H9 (cell line): ENCODE measurements around the gene SUPT3H. TPM values are rescaled to one million over a fixed set of nuclear protein-coding genes. Genes with fewer than 3 reads are reported as not detected.

Experiments
- DNase-seq: peaks from one replicate; pipeline ENCODE4 v3.0.0-alpha.2; 2017
- H2AFZ ChIP-seq: one replicate; pipeline ENCODE4 v1.6.1; 2013; ENCODE audit warnings: mild to moderate bottlenecking, low read length, control low read depth, moderate library complexity
- H2AK5ac ChIP-seq: 2 replicates; pipeline ENCODE4 v1.6.1; 2013; ENCODE audit warnings: low read length, control low read depth, mixed read lengths; ENCODE audit not compliant: insufficient read length
- H2BK120ac ChIP-seq: one replicate; pipeline ENCODE4 v1.6.1; 2013; ENCODE audit warnings: low read depth, mild to moderate bottlenecking, low read length, control low read depth, inconsistent platforms; ENCODE audit not compliant: poor library complexity, severe bottlenecking
- H2BK12ac ChIP-seq: 2 replicates; pipeline ENCODE4 v1.6.1; 2013; ENCODE audit warnings: low read length, control low read depth, mixed read lengths, low read depth; ENCODE audit not compliant: insufficient read length
- H2BK15ac ChIP-seq: 2 replicates; pipeline ENCODE4 v1.6.1; 2013; ENCODE audit warnings: low read depth, low read length, control low read depth
- H2BK20ac ChIP-seq: one replicate; pipeline ENCODE4 v1.6.1; 2013; ENCODE audit warnings: low read depth, mild to moderate bottlenecking, low read length, control low read depth, inconsistent platforms; ENCODE audit not compliant: poor library complexity, severe bottlenecking
- H2BK5ac ChIP-seq: 2 replicates; pipeline ENCODE4 v1.6.1; 2013; ENCODE audit warnings: low read length, control low read depth, mixed read lengths; ENCODE audit not compliant: insufficient read length
- H3K14ac ChIP-seq: 2 replicates; pipeline ENCODE4 v1.6.1; 2013; ENCODE audit warnings: low read length, control low read depth; ENCODE audit not compliant: insufficient read depth
- H3K18ac ChIP-seq: 2 replicates; pipeline ENCODE4 v1.6.1; 2013; ENCODE audit warnings: low read depth, mild to moderate bottlenecking, mixed read lengths, low read length, control low read depth; ENCODE audit not compliant: insufficient read length
- H3K23ac ChIP-seq: 2 replicates; pipeline ENCODE4 v1.6.1; 2013; ENCODE audit warnings: low read length, control low read depth, mixed read lengths, low read depth; ENCODE audit not compliant: insufficient read length
- H3K23me2 ChIP-seq: 2 replicates; pipeline ENCODE4 v1.6.1; 2013; ENCODE audit warnings: low read depth, mild to moderate bottlenecking, mixed read lengths, low read length, control low read depth; ENCODE audit not compliant: insufficient read length, poor library complexity, severe bottlenecking
- H3K27ac ChIP-seq: 2 replicates; pipeline ENCODE4 v1.5.1; 2013; ENCODE audit warnings: low read length, control low read depth, mixed read lengths, low read depth; ENCODE audit not compliant: insufficient read length
- H3K27me3 ChIP-seq: 2 replicates; pipeline ENCODE4 v1.6.1; 2013; ENCODE audit warnings: low read length, control low read depth, inconsistent platforms; ENCODE audit not compliant: insufficient read depth
- H3K4ac ChIP-seq: 2 replicates; pipeline ENCODE4 v1.6.1; 2013; ENCODE audit warnings: low read depth, mild to moderate bottlenecking, control low read depth, inconsistent platforms, low read length, moderate library complexity
- H3K4me1 ChIP-seq: 2 replicates; pipeline ENCODE4 v1.6.1; 2013; ENCODE audit warnings: low read length, control low read depth, inconsistent platforms; ENCODE audit not compliant: insufficient read depth
- H3K4me2 ChIP-seq: 2 replicates; pipeline ENCODE4 v1.6.1; 2013; ENCODE audit warnings: low read length, control low read depth, mixed read lengths; ENCODE audit not compliant: insufficient read length, insufficient read depth
- H3K56ac ChIP-seq: 2 replicates; pipeline ENCODE4 v1.6.1; 2013; ENCODE audit warnings: low read depth, mild to moderate bottlenecking, mixed read lengths, low read length, control low read depth; ENCODE audit not compliant: insufficient read length
- H3K79me1 ChIP-seq: 2 replicates; pipeline ENCODE4 v1.6.1; 2013; ENCODE audit warnings: low read depth, mild to moderate bottlenecking, moderate library complexity, low read length, control low read depth, inconsistent platforms; ENCODE audit not compliant: insufficient read depth, poor library complexity, severe bottlenecking
- H3K79me2 ChIP-seq: 2 replicates; pipeline ENCODE4 v1.6.1; 2013; ENCODE audit warnings: low read length, control low read depth, inconsistent platforms; ENCODE audit not compliant: insufficient read depth
- H3K9ac ChIP-seq: 2 replicates; pipeline ENCODE4 v1.6.1; 2013; ENCODE audit warnings: low read length, control low read depth, mixed read lengths; ENCODE audit not compliant: insufficient read length; ENCODE audit errors: extremely low read depth
- H3K9me3 ChIP-seq: one replicate; pipeline ENCODE4 v1.6.1; 2013; ENCODE audit warnings: low read depth, low read length, inconsistent platforms; ENCODE audit not compliant: control insufficient read depth
- H3T11ph ChIP-seq: one replicate; pipeline ENCODE4 v1.6.1; 2013; ENCODE audit warnings: mild to moderate bottlenecking, low read length, control low read depth, inconsistent platforms
- H4K20me1 ChIP-seq: one replicate; pipeline ENCODE4 v1.6.1; 2013; ENCODE audit not compliant: control insufficient read depth, insufficient read length, insufficient read depth
- H4K5ac ChIP-seq: 2 replicates; pipeline ENCODE4 v1.6.1; 2013; ENCODE audit warnings: low read depth, mild to moderate bottlenecking, mixed read lengths, low read length, control low read depth; ENCODE audit not compliant: insufficient read length
- H4K8ac ChIP-seq: replicated peaks from 2 replicates; pipeline ENCODE4 v1.6.1; 2013; ENCODE audit warnings: low read length, control low read depth, mixed read lengths, low read depth; ENCODE audit not compliant: insufficient read length
- H4K91ac ChIP-seq: 2 replicates; pipeline ENCODE4 v1.6.1; 2013; ENCODE audit warnings: low read depth, mild to moderate bottlenecking, moderate library complexity, mixed read lengths, low read length, control low read depth; ENCODE audit not compliant: insufficient read length
- H3K27ac Mint-ChIP-seq, 3 experiments: 2 replicates in 2 of 3; 3 replicates in 1 of 3; pipeline ENCODE4 v1.8.0; 2020 to 2021; ENCODE audit warnings: mixed read lengths in 3 of 3, mild to moderate bottlenecking in 1 of 3, moderate library complexity in 1 of 3
- H3K27me3 Mint-ChIP-seq: 2 replicates; pipeline ENCODE4 v1.8.0; 2021; ENCODE audit warnings: low read depth, mild to moderate bottlenecking, moderate library complexity, mixed read lengths
- H3K36me3 Mint-ChIP-seq, 3 experiments: 2 replicates in 2 of 3; 3 replicates in 1 of 3; pipeline ENCODE4 v1.8.0; 2020 to 2021; ENCODE audit warnings: low read depth in 3 of 3, mixed read lengths in 3 of 3; ENCODE audit not compliant: insufficient read depth in 1 of 3
- H3K4me1 Mint-ChIP-seq, 2 experiments: 2 replicates each; pipeline ENCODE4 v1.8.0; 2020; ENCODE audit warnings: mixed read lengths in 2 of 2
- H3K4me3 Mint-ChIP-seq, 2 experiments: 2 replicates in 1 of 2; 3 replicates in 1 of 2; pipeline ENCODE4 v1.8.0; 2020 to 2021; ENCODE audit warnings: mild to moderate bottlenecking in 2 of 2, mixed read lengths in 2 of 2, moderate library complexity in 1 of 2
- H3K9me3 Mint-ChIP-seq, 2 experiments: 2 replicates in 1 of 2; 3 replicates in 1 of 2; pipeline ENCODE4 v1.8.0; 2020; ENCODE audit warnings: mild to moderate bottlenecking in 2 of 2, mixed read lengths in 2 of 2, moderate library complexity in 1 of 2
- CTCF ChIP-seq: fragments of 200-600 bp; sonication (generic); conservative IDR thresholded peaks from 3 replicates; pipeline ENCODE4 v1.8.0; 2021; ENCODE audit warnings: antibody characterized with exemption, mild to moderate bottlenecking
- WGBS: extraction: QIAGEN DNeasy Blood & Tissue Kit; methylation state at CpG from one replicate; pipeline ENCODE4 v1.1.7; 2013; ENCODE audit warnings: missing lambda C conversion rate, low lambda C conversion rate, mixed read lengths; ENCODE audit not compliant: insufficient read length; ENCODE audit errors: extremely low coverage; 5-methylcytosine and 5-hydroxymethylcytosine counted together
- total RNA-seq: library from RNA; stranded (reverse); gene quantifications from 2 replicates; pipeline ENCODE4 v1.2.1, GENCODE V29; 2021

The SUPT3H gene
- total RNA-seq, 1 experiment from 2014 or later: 22.5 TPM

GRCh38 chr6:45320349-45320748, 57.4 kb downstream of the SUPT3H start:
- Mint-ChIP-seq H3K4me3 (no peak overlapping the region), H3K4me1 (peaks cover 1 to 7% of the 10 kb centered on the region in 2 experiments; a peak in 3 of 4 replicates), H3K27me3 (no peaks in the 10 kb centered on the region), H3K36me3 (peaks cover 5 to 14% (median 8%) of the 10 kb centered on the region in 3 experiments), H3K27ac (no peak overlapping the region), H3K9me3 (no peaks in the 10 kb centered on the region; a peak in 1 of 5 replicates)
- no peak overlapping the region for H3K9ac ChIP-seq
- H3K79me2 ChIP-seq: no peaks in the 10 kb centered on the region
- H2BK12ac ChIP-seq: no peak overlapping the region
- no peak overlapping the region for H2BK120ac ChIP-seq
- no peak overlapping the region for H3K4ac ChIP-seq
- H2BK15ac ChIP-seq: no peak overlapping the region
- no peak overlapping the region for H3K23ac ChIP-seq
- H3K4me2 ChIP-seq: no peak overlapping the region
- no peak overlapping the region for H4K5ac ChIP-seq
- no peaks in the 10 kb centered on the region for H3K23me2 ChIP-seq
- no peak overlapping the region for H2AK5ac ChIP-seq
- no peak overlapping the region for H3K18ac ChIP-seq
- no peak overlapping the region for H2BK5ac ChIP-seq
- no peak for DNase-seq
- no peak overlapping the region for H3T11ph ChIP-seq
- H3K56ac ChIP-seq: no peak overlapping the region
- H4K20me1 ChIP-seq: no peaks in the 10 kb centered on the region
- H3K79me1 ChIP-seq: no peaks in the 10 kb centered on the region
- no peak overlapping the region for H3K14ac ChIP-seq
- H4K8ac ChIP-seq: no peak overlapping the region
- H3K27me3 ChIP-seq: no peaks in the 10 kb centered on the region
- H2AFZ ChIP-seq: no peak overlapping the region
- WGBS: no CpG with 5 or more reads among the region's 4 CpGs
- H2BK20ac ChIP-seq: no peak overlapping the region
- no peaks in the 10 kb centered on the region for H3K4me1 ChIP-seq
- no peak for TF ChIP-seq CTCF
- no peaks in the 10 kb centered on the region for H3K9me3 ChIP-seq
- H4K91ac ChIP-seq: no peak overlapping the region
- no peak overlapping the region for H3K27ac ChIP-seq
